Stimulated activated CD4-positive, alpha-beta T cell treated with anti-CD3 and anti-CD28 coated beads, Interleukin-1b, Interleukin-23, amount 100 ng/mL, for 1 hour (primary cell): ENCODE results near the gene SLC9A9.
"Not testable (repeated sequence)": the region's sequence is repeated elsewhere in the genome, so short reads cannot be mapped to it uniquely, and the experiment has no call there.

Experiments used
- DNase-seq, 2 donors: peaks; one replicate each; pipeline ENCODE4 v3.0.0-alpha.2; 2020; ENCODE audit warnings: low read depth in 2 of 2

SLC9A9 gene

GRCh38 chr3:143559296-143559695 is 289.0 kb downstream of the SLC9A9 start:
- DNase-seq: no peak

- no peak for DNase-seq
Measured at GRCh38 chr3:143552851-143553250, 295.4 kb downstream of the SLC9A9 start.

- no peak for DNase-seq
Measured at GRCh38 chr3:143551761-143552160, 296.5 kb downstream of the SLC9A9 start.

- DNase-seq: no peak
Measured at GRCh38 chr3:143548861-143549497, 299.3 kb downstream of the SLC9A9 start.

- DNase-seq: no peak
Measured at GRCh38 chr3:143548393-143548792, 299.9 kb downstream of the SLC9A9 start.

GRCh38 chr3:143538577-143538981 is 309.7 kb downstream of the SLC9A9 start:
- DNase-seq: no peak

GRCh38 chr3:143538061-143538460 is 310.2 kb downstream of the SLC9A9 start:
- DNase-seq: no peak

GRCh38 chr3:143536817-143537535 is 311.3 kb downstream of the SLC9A9 start:
- no peak for DNase-seq

- DNase-seq: no peak
Measured at GRCh38 chr3:143535994-143536784, 312.1 kb downstream of the SLC9A9 start.

GRCh38 chr3:143533391-143533790 is 314.9 kb downstream of the SLC9A9 start:
- DNase-seq: no peak

GRCh38 chr3:143532091-143532490 is 316.2 kb downstream of the SLC9A9 start:
- DNase-seq: no peak

- DNase-seq: no peak
Measured at GRCh38 chr3:143531101-143531500, 317.2 kb downstream of the SLC9A9 start.

GRCh38 chr3:143529798-143530197 is 318.5 kb downstream of the SLC9A9 start:
- DNase-seq: no peak

- no peak for DNase-seq
Measured at GRCh38 chr3:143529018-143529478, 319.2 kb downstream of the SLC9A9 start.

GRCh38 chr3:143526011-143526545 is 322.2 kb downstream of the SLC9A9 start:
- DNase-seq: no peak

- no peak for DNase-seq
Measured at GRCh38 chr3:143525408-143525807, 322.9 kb downstream of the SLC9A9 start.

GRCh38 chr3:143521803-143522202 is 326.5 kb downstream of the SLC9A9 start:
- no peak for DNase-seq

- not testable (repeated sequence) for DNase-seq
Measured at GRCh38 chr3:143517131-143517530, 331.1 kb downstream of the SLC9A9 start.

GRCh38 chr3:143514874-143515273 is 333.4 kb downstream of the SLC9A9 start:
- DNase-seq: no peak

GRCh38 chr3:143514109-143514508 is 334.2 kb downstream of the SLC9A9 start:
- DNase-seq: no peak

GRCh38 chr3:143511174-143511879 is 336.9 kb downstream of the SLC9A9 start:
- no peak for DNase-seq

GRCh38 chr3:143510601-143511000 is 337.7 kb downstream of the SLC9A9 start:
- DNase-seq: no peak
